AG04449 (cell line): ENCODE results near the gene LIMCH1.

Source experiments
- CTCF ChIA-PET: fragments of 350-600 bp; formaldehyde crosslinking; extraction: SDS; loops from one replicate; lab custom pipeline; 2021; ENCODE audit warnings: antibody characterized with exemption; lab: Yijun Ruan, JAX
- POLR2A ChIA-PET: fragments of 400-600, 350-600 bp; formaldehyde crosslinking; extraction: SDS; loops from one replicate; lab custom pipeline; 2020; ENCODE audit warnings: antibody characterized with exemption, inconsistent platforms; lab: Yijun Ruan, JAX
- DNase-seq: peaks from one replicate; pipeline ENCODE4 v3.0.0-alpha.2; 2010; ENCODE audit warnings: low read depth, low spot score
- H3K4me3 ChIP-seq: 2 replicates; pipeline ENCODE4 v1.5.1; 2011; ENCODE audit warnings: low read depth, mild to moderate bottlenecking, control low read depth, low read length
- CTCF ChIP-seq: IDR thresholded peaks from one replicate; pipeline ENCODE4 v1.5.1; 2011; ENCODE audit warnings: mild to moderate bottlenecking, moderate library complexity, low read length, control low read depth, inconsistent platforms; ENCODE audit not compliant: insufficient read depth; ENCODE audit errors: missing control alignments

LIMCH1 gene

GRCh38 chr4:41609851-41610250 is 71.9 kb downstream of the LIMCH1 start:
- H3K4me3 ChIP-seq = no peak overlapping the region
- TF ChIP-seq CTCF = no peak
- CTCF ChIA-PET = no interaction called here
- POLR2A ChIA-PET = no interaction called here
- no peak for DNase-seq

- TF ChIP-seq CTCF = no peak
- no peak overlapping the region for H3K4me3 ChIP-seq
- ChIA-PET CTCF (no interaction called here), POLR2A (no interaction called here)
- DNase-seq = no peak
Observed at GRCh38 chr4:41610474-41610873, 72.5 kb downstream of the LIMCH1 start.

GRCh38 chr4:41611124-41611838 is 73.3 kb downstream of the LIMCH1 start:
- no peak for DNase-seq
- no peak overlapping the region for H3K4me3 ChIP-seq
- no peak for TF ChIP-seq CTCF
- ChIA-PET POLR2A (no interaction called here), CTCF (no interaction called here)

- CTCF ChIA-PET = no interaction called here
- POLR2A ChIA-PET = no interaction called here
- no peak for DNase-seq
- no peak overlapping the region for H3K4me3 ChIP-seq
- no peak for TF ChIP-seq CTCF
Observed at GRCh38 chr4:41611881-41612871, 74.2 kb downstream of the LIMCH1 start.

- POLR2A ChIA-PET = no interaction called here
- CTCF ChIA-PET = interaction anchor here (1.3 kb wide), 1 partner anchor 31 kb away, joined by 3 read pairs; no protein-coding TSS in a partner anchor
- no peak for TF ChIP-seq CTCF
- H3K4me3 ChIP-seq = no peak overlapping the region
- no peak for DNase-seq
Observed at GRCh38 chr4:41613386-41613785, 75.4 kb downstream of the LIMCH1 start.

GRCh38 chr4:41613821-41614220 is 75.9 kb downstream of the LIMCH1 start:
- DNase-seq = no peak
- CTCF ChIA-PET = interaction anchor here (1.3 kb wide), 1 partner anchor 31 kb away, joined by 3 read pairs; no protein-coding TSS in a partner anchor
- no peak overlapping the region for H3K4me3 ChIP-seq
- POLR2A ChIA-PET = no interaction called here
- no peak for TF ChIP-seq CTCF
